ENCODE results near the gene LYPD8. TPM values are rescaled to one million over a fixed set of nuclear protein-coding genes. Genes with fewer than 3 reads are reported as not detected.
"Not testable (repeated sequence)": the region's sequence is repeated elsewhere in the genome, so short reads cannot be mapped to it uniquely, and the experiment has no call there.

The LYPD8 gene
- total RNA-seq, 1 donor from 2014 or later = not detected

GRCh38 chr1:248798791-248799190, 43.2 kb upstream of the LYPD8 start:
- H3K4me3 Mint-ChIP-seq (ENCODE audit: low read depth) = no peak overlapping the region
- H3K27ac Mint-ChIP-seq = no peak overlapping the region
- H3K27me3 Mint-ChIP-seq = no peaks in the 10 kb centered on the region
- no peaks in the 10 kb centered on the region for H3K36me3 Mint-ChIP-seq (ENCODE audit: insufficient read depth)
- TF ChIP-seq CTCF (IDR thresholded peaks at IDR 0.05; ENCODE audit: unreplicated experiment) = no peak
- peaks cover 2% of the 10 kb centered on the region for H3K4me1 Mint-ChIP-seq (ENCODE audit: low read depth)
- DNase-seq (ENCODE audit: low spot score, unreplicated experiment) = no peak
- H3K9me3 Mint-ChIP-seq (ENCODE audit: low read depth) = peaks cover 47% of the 10 kb centered on the region

- not testable (repeated sequence) for H3K27ac Mint-ChIP-seq; H3K4me3 Mint-ChIP-seq (ENCODE audit: low read depth); H3K36me3 Mint-ChIP-seq (ENCODE audit: insufficient read depth); DNase-seq (ENCODE audit: low spot score, unreplicated experiment); H3K27me3 Mint-ChIP-seq; H3K4me1 Mint-ChIP-seq (ENCODE audit: low read depth)
- H3K9me3 Mint-ChIP-seq (ENCODE audit: low read depth) = peaks cover 51% of the 10 kb centered on the region
These were observed 39.1 kb upstream of the LYPD8 start for GRCh38 chr1:248794663-248795062.

GRCh38 chr1:248793592-248793991, 38.0 kb upstream of the LYPD8 start:
- DNase-seq (ENCODE audit: low spot score, unreplicated experiment) = no peak
- Mint-ChIP-seq H3K27ac (no peak overlapping the region), H3K9me3 (ENCODE audit: low read depth) (peaks cover 50% of the 10 kb centered on the region), H3K4me3 (ENCODE audit: low read depth) (no peak overlapping the region), H3K4me1 (ENCODE audit: low read depth) (no peaks in the 10 kb centered on the region), H3K36me3 (ENCODE audit: insufficient read depth) (no peaks in the 10 kb centered on the region), H3K27me3 (no peaks in the 10 kb centered on the region)
- TF ChIP-seq CTCF (IDR thresholded peaks at IDR 0.05; ENCODE audit: unreplicated experiment) = no peak

GRCh38 chr1:248792342-248792741, 36.8 kb upstream of the LYPD8 start:
- H3K4me3 Mint-ChIP-seq (ENCODE audit: low read depth) = no peak overlapping the region
- no peaks in the 10 kb centered on the region for H3K27me3 Mint-ChIP-seq
- no peak for DNase-seq (ENCODE audit: low spot score, unreplicated experiment)
- H3K9me3 Mint-ChIP-seq (ENCODE audit: low read depth) = peaks cover 47% of the 10 kb centered on the region
- no peaks in the 10 kb centered on the region for H3K36me3 Mint-ChIP-seq (ENCODE audit: insufficient read depth)
- H3K27ac Mint-ChIP-seq = no peak overlapping the region
- no peak for TF ChIP-seq CTCF (IDR thresholded peaks at IDR 0.05; ENCODE audit: unreplicated experiment)
- H3K4me1 Mint-ChIP-seq (ENCODE audit: low read depth) = no peaks in the 10 kb centered on the region

GRCh38 chr1:248791010-248791409, 35.5 kb upstream of the LYPD8 start:
- Mint-ChIP-seq H3K36me3 (ENCODE audit: insufficient read depth) (no peaks in the 10 kb centered on the region), H3K4me1 (ENCODE audit: low read depth) (no peaks in the 10 kb centered on the region), H3K9me3 (ENCODE audit: low read depth) (peaks cover 48% of the 10 kb centered on the region), H3K4me3 (ENCODE audit: low read depth) (no peak overlapping the region), H3K27me3 (no peaks in the 10 kb centered on the region), H3K27ac (no peak overlapping the region)
- no peak for TF ChIP-seq CTCF (IDR thresholded peaks at IDR 0.05; ENCODE audit: unreplicated experiment)
- DNase-seq (ENCODE audit: low spot score, unreplicated experiment) = no peak

- Mint-ChIP-seq H3K4me1 (ENCODE audit: low read depth) (no peaks in the 10 kb centered on the region), H3K4me3 (ENCODE audit: low read depth) (no peak overlapping the region)
These were observed 34.9 kb upstream of the LYPD8 start for GRCh38 chr1:248790456-248790855.

GRCh38 chr1:248789337-248789736, 33.8 kb upstream of the LYPD8 start:
- H3K27me3 Mint-ChIP-seq; H3K4me3 Mint-ChIP-seq (ENCODE audit: low read depth); DNase-seq (ENCODE audit: low spot score, unreplicated experiment); H3K27ac Mint-ChIP-seq; H3K4me1 Mint-ChIP-seq (ENCODE audit: low read depth); H3K36me3 Mint-ChIP-seq (ENCODE audit: insufficient read depth): not testable (repeated sequence)
- peaks cover 54% of the 10 kb centered on the region for H3K9me3 Mint-ChIP-seq (ENCODE audit: low read depth)

More at GRCh38 chr1:248790456-248790855, 34.9 kb upstream of the LYPD8 start:
- Mint-ChIP-seq H3K36me3 (ENCODE audit: insufficient read depth) (no peaks in the 10 kb centered on the region), H3K27me3 (no peaks in the 10 kb centered on the region), H3K9me3 (ENCODE audit: low read depth) (peaks cover 51% of the 10 kb centered on the region), H3K27ac (no peak overlapping the region)
- no peak for TF ChIP-seq CTCF (IDR thresholded peaks at IDR 0.05; ENCODE audit: unreplicated experiment)
- DNase-seq (ENCODE audit: low spot score, unreplicated experiment) = no peak

Measured in progenitor cell of endocrine pancreas (in vitro differentiated cells).